ENCODE measurements around the gene CDC42EP3. TPM values are rescaled to one million over a fixed set of nuclear protein-coding genes. Genes with fewer than 3 reads are reported as not detected.

Gene CDC42EP3
- total and polyA plus RNA-seq, 2 experiments from 2014 or later = 31.4 TPM

GRCh38 chr2:37642907-37643729, 28.3 kb downstream of the CDC42EP3 start (continued):
- TF ChIP-seq ETS1 (IDR thresholded peaks at IDR 0.05) (no peak), CTCF (conservative IDR thresholded peaks at IDR 0.05; ENCODE audit: low read depth in 2 of 2) (no peak), ZNF114 (CRISPR knock-in tag; IDR thresholded peaks at IDR 0.05) (no peak), REST (IDR thresholded peaks at IDR 0.05; ENCODE audit: unreplicated experiment) (no peak), JUNB (IDR thresholded peaks at IDR 0.05; ENCODE audit: unreplicated experiment) (no peak), CREB1 (CRISPR knock-in tag; IDR thresholded peaks at IDR 0.05; ENCODE audit: low read depth) (no peak)

- Mint-ChIP-seq H3K4me1 (peaks cover 29% of the 10 kb centered on the region), H3K27ac (no peak overlapping the region), H3K27me3 (ENCODE audit: insufficient read depth, low read depth, poor library complexity) (peaks cover 4% of the 10 kb centered on the region), H3K36me3 (ENCODE audit: low read depth) (peaks cover 61% of the 10 kb centered on the region), H3K9me3 (no peaks in the 10 kb centered on the region), H3K4me3 (no peak overlapping the region)
- peaks cover 13% of the 10 kb centered on the region for H3K9me2 ChIP-seq (ENCODE audit: insufficient read depth)
- no peak overlapping the region for H2AFZ ChIP-seq
- no peaks in the 10 kb centered on the region for H3K27me3 ChIP-seq (ENCODE audit: insufficient read depth)
- no peaks in the 10 kb centered on the region for H3F3A ChIP-seq (replicated peaks; ENCODE audit: low read depth)
- H3K79me2 ChIP-seq (replicated peaks; ENCODE audit: insufficient read depth) = peaks cover 3% of the 10 kb centered on the region
- DNase-seq (ENCODE audit: low spot score) (no peak), ATAC-seq (no peak)
- H3K36me3 ChIP-seq (ENCODE audit: insufficient read depth) = peaks cover 20% of the 10 kb centered on the region; the same call in 1 of the 2 replicates
- H4K20me1 ChIP-seq (replicated peaks; ENCODE audit: insufficient read depth) = peaks cover 4% of the 10 kb centered on the region; the same call in 1 of the 2 replicates
- no peak overlapping the region for H3K27ac ChIP-seq (ENCODE audit: low read depth)
- H3K4me1 ChIP-seq (ENCODE audit: insufficient read depth) = no peaks in the 10 kb centered on the region
- no peak overlapping the region for H3K4me2 ChIP-seq
- H3K4me3 ChIP-seq = no peak overlapping the region
- no peak for TF ChIP-seq ETS1 (IDR thresholded peaks at IDR 0.05)
- no peak for TF ChIP-seq ZNF114 (CRISPR knock-in tag; IDR thresholded peaks at IDR 0.05)
- TF ChIP-seq ZNF331 (CRISPR knock-in tag; IDR thresholded peaks at IDR 0.05; ENCODE audit: low read depth) = no peak
- TF ChIP-seq EZH2 (IDR thresholded peaks at IDR 0.05; ENCODE audit: low read depth, unreplicated experiment) = no peak
- TF ChIP-seq STAT1 (IDR thresholded peaks at IDR 0.05; ENCODE audit: unreplicated experiment) = no peak
- no peak for TF ChIP-seq REST (IDR thresholded peaks at IDR 0.05; ENCODE audit: unreplicated experiment)
- no peak for TF ChIP-seq NANOG (IDR thresholded peaks at IDR 0.05; ENCODE audit: borderline replicate concordance)
Observed at GRCh38 chr2:37641582-37642171, 29.8 kb downstream of the CDC42EP3 start.
